ENCODE results near the gene CORO1C. TPM values are rescaled to one million over a fixed set of nuclear protein-coding genes. Genes with fewer than 3 reads are reported as not detected.
A peak's percentile ranks its signal among the peaks of the same experiment; 100 is the strongest.

CORO1C gene
- total RNA-seq, 1 donor from 2014 or later, result 107 TPM

GRCh38 chr12:108696111-108696995 lies 35.0 kb downstream of the CORO1C start:
- DNase-seq, result no peak

DNA sequence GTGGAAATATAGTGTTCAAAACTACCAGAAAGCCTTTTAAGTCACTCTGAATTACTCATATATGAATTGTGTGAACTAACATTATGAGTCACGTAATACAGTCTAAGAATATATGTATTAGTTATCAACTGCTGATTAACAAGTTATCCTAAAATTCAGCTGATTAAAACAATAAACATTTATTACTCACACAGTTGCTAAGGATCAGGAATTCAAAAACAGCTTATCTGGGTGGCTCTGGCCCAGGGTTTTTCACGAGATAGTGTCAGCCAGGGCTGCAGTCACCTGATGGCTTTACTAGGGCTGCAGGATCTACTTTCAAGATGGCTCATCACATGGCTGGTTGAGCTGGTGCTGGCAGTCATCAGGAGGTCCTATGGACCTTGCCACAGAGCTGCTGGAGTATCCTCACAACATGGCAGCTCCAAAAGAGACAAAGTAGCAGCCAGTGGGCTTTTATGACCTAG lies 36.5 kb downstream of the CORO1C start:
- DNase-seq, result no peak

- DNase-seq, result no peak
Measured at GRCh38 chr12:108693751-108694150, 37.6 kb downstream of the CORO1C start.

DNA sequence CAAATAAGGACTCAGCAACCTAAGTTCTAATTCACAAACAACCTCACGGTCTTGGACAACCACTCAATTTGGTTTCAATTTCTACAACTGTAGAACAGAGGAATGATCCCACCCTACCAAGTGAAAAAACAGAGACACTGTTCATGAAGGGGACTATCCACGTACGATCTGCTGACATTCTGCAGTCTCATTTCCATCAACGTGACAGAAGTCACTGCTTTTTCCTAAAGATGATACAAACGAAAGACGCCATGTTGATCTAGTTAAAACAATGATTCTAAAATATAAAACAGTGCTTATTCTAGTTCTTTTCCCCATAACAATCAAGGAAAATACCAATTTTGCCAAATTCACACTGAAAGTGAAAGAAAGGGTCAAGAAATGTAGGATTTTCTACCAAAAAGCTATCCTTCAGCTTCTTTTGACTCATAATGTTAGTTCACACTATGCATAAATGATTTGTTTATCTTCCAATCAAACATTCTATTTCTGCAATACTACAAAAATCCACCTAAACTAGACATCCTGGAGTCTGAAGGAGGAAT lies 38.1 kb downstream of the CORO1C start:
- DNase-seq, result no peak

DNA sequence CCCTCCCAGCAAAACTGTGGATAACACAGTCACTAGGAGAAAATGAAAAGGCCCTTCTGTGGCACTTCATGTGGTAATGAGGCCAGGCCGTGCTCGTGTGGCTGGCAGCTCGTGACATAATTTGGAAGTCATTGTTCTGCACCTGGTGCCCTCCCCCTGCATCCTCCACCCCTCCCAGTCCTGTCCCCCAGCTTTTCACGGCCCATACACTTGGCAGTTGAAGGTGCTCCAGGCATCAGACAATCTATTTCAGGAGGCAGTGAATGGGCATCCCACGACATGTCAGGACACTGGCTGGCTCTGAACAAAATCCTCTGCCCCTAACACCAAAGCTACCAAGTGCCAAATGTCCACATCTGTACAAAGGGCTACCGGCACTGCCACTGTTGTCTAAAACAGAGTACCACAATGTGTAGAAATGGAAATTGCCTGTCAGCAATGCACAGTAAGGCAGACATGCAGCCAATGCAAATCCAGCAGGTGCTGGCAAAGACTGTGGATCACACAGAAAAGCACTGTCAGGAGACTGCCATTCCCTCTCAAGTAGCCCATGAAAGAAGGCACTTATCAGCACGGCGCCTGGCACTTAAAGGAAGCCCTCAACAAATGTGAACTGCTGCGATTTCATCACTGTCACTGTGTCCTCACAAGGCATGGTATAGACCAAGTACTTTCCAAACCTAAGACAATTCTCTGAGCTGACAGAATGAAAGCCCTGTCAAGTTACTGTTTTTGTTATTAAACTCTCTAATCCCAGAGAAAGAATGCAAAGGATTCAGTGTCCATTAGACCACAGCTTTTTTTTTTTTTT lies 39.1 kb downstream of the CORO1C start:
- peak; percentile 85 for DNase-seq

GRCh38 chr12:108691175-108691997 lies 39.9 kb downstream of the CORO1C start:
- peak; percentile 98 for DNase-seq

GRCh38 chr12:108690542-108691174 lies 40.7 kb downstream of the CORO1C start:
- DNase-seq, result peak; percentile 40

GRCh38 chr12:108690191-108690518 lies 41.2 kb downstream of the CORO1C start:
- no peak for DNase-seq

- peak; percentile 74 for DNase-seq
Measured at GRCh38 chr12:108689314-108690190, 41.8 kb downstream of the CORO1C start.

DNA sequence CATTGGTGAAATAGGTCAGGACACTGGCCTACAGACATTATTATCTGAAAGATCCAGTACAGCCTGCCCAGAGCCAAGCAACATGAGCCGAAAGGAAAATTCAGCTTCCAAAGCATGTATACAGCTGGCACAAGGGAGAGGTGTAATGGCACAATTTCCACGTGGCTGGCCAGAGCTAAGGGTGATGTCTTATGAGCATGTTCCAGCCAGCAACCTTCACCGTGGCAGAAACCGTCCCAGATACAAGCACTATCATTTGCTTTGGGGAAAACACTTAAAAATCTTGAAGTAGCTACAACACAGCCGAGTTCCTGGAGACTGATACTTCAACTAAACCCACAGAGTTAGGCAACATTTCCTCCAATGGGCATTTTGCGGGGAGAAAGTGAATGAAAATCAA lies 44.5 kb downstream of the CORO1C start:
- peak; percentile 44 for DNase-seq

GRCh38 chr12:108685469-108686260 lies 45.7 kb downstream of the CORO1C start:
- DNase-seq, result peak; percentile 51

- no peak for DNase-seq
Measured at GRCh38 chr12:108683906-108684556, 47.3 kb downstream of the CORO1C start.

DNA sequence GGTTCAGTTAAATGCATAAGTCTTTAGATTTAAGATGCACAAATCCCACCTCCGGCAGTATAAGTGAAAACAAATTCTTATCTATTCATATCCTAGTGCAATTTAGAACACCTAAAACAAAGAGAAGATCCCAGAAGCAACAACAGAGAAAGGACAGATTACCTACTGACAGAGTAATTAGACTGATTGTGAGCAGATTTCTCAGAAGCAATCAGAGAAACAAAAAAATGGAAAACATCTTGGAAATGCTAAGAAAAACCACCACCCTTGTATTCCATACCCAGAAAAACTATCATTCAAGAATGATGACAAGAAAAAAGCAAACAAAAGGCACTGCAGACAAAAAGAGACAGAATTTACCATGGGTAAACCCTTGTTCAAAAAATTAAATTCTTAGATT lies 50.0 kb downstream of the CORO1C start:
- DNase-seq, result no peak

DNA sequence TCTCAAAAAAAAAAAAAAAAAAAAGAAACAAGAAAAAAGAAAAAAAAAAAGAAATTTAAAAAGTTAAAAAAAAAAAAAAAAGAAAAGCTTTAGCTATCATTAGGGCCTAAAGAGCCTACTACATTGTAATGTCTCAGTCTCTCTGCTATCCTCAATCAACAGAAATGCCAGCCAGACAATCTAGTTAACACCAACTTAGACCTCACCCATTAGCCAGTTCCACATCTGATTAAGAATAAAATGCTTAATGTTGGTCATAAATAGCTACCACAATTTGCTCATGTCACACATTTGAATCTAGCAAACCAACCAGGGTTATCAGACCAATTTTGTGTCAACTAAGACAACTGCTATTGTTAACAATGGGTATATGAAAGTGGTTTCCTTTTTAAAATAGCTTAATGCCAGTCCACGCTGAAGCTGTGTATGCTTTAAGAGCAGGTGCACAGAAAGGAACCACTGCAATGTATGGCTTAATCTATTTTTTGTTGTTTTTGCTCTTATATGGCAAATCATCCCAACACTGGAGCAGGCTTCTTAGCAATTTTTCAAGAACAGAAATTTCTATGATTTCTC lies 52.1 kb downstream of the CORO1C start:
- no peak for DNase-seq

GRCh38 chr12:108678104-108678730 lies 53.1 kb downstream of the CORO1C start:
- no peak for DNase-seq

- DNase-seq, result no peak
Measured at GRCh38 chr12:108677381-108677780, 53.9 kb downstream of the CORO1C start.

DNA sequence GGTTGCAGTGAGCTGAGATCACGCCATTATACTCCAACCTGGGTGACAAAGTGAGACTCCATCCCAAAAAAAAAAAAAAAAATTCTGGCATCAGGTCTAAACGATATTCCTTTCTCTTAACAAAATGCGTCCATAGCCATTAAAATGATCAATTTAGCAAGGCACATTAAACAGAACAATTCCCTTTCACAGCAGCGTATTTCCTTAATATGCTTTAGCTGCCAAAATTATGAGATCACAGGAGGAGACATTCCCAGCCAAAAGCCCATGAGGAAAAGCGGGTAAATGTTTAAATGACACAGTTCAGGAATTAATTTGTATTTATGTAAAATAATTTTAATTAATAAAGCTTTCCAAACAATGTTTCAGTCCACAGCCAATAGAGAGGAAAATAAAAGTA lies 54.6 kb downstream of the CORO1C start:
- DNase-seq, result peak; percentile 44

DNA sequence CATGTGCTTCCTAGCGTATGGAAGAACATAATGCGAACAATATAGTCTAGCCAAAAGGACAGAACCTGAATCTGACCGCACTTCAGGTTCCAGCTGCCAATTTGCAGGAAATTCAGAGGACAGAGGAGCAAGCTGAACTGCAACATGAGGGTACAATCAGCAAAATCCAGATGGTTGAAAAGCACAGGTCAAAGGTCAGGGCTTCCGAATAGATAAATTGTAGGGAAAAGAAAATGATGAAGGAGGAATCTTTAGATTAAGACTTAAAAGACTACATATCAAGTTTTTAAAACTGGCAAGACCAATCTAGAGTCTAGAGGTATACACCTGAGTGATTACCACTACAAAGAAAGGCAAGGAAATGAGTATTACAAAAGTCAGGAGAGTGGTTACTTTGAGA lies 55.5 kb downstream of the CORO1C start:
- no peak for DNase-seq
